Endothelial cell of umbilical vein (primary cell): Measurements from ENCODE around the gene IGSF22. TPM values are rescaled to one million over a fixed set of nuclear protein-coding genes. Genes with fewer than 3 reads are reported as not detected.

Experiments used
- BruUV-seq: library from RNA; stranded (reverse); fragments of 400-500 nt; replicated peaks from 2 replicates; lab custom pipeline; 2021; lab: Mats Ljungman, UMichigan
- CTCF ChIA-PET: fragments of 300-600, 350-600 bp; sonication (Branson Sonifier 250); formaldehyde crosslinking; loops from one replicate; lab custom pipeline; 2021; ENCODE audit warnings: antibody characterized with exemption, inconsistent platforms; lab: Charles Lee
- POLR2A ChIA-PET: fragments of 300-600, 350-600 bp; sonication (Branson Sonifier 250); formaldehyde crosslinking; loops from one replicate; lab custom pipeline; 2021; ENCODE audit warnings: antibody characterized with exemption, inconsistent platforms; lab: Charles Lee
- DNase-seq: peaks from one replicate; pipeline ENCODE4 v3.0.0-alpha.2; 2011; ENCODE audit warnings: low read depth, low spot score
- FAIRE-seq: peaks from 2 replicates; lab custom pipeline; 2011; peaks lifted over from hg19 to GRCh38; lab: Jason Lieb, UNC
- H2AFZ ChIP-seq: 2 replicates; pipeline ENCODE4 v1.6.0; 2012; ENCODE audit warnings: low read depth, low read length, control low read depth, inconsistent platforms
- H3K27ac ChIP-seq: 2 replicates; pipeline ENCODE4 v1.5.1; 2011; ENCODE audit warnings: low read depth, mild to moderate bottlenecking, control low read depth, low read length, moderate library complexity; ENCODE audit not compliant: insufficient read depth
- H3K27me3 ChIP-seq, 2 experiments: 2 replicates each; pipeline versions ENCODE4 v1.6.0 to v1.6.1; 2011; ENCODE audit warnings: low read length in 2 of 2, mixed read lengths in 1 of 2; ENCODE audit not compliant: control insufficient read depth in 2 of 2, insufficient read depth in 2 of 2
- H3K36me3 ChIP-seq, 2 experiments: 2 replicates in 1 of 2; 3 replicates in 1 of 2; pipeline ENCODE4 v1.5.1; 2011; ENCODE audit warnings: low read length in 2 of 2, mild to moderate bottlenecking in 1 of 2, moderate library complexity in 1 of 2; ENCODE audit not compliant: control insufficient read depth in 2 of 2, insufficient read depth in 2 of 2; ENCODE audit errors: extremely low read depth in 1 of 2
- H3K4me1 ChIP-seq: 3 replicates; pipeline ENCODE4 v1.5.1; 2011; ENCODE audit warnings: mild to moderate bottlenecking, low read length; ENCODE audit not compliant: control insufficient read depth, insufficient read depth; ENCODE audit errors: extremely low read depth
- H3K4me2 ChIP-seq: 2 replicates; pipeline ENCODE4 v1.6.1; 2011; ENCODE audit warnings: low read length, control low read depth, mixed read lengths; ENCODE audit not compliant: insufficient read depth
- H3K4me3 ChIP-seq, 3 experiments: fragments of 200-600 bp in 1 of 3; sonication (generic), shearing (Covaris generic) in 1 of 3; replicated peaks in 1 of 3; 2 replicates each; pipeline ENCODE4 v1.5.1; 2011 to 2016; ENCODE audit warnings: control low read depth in 3 of 3, low read length in 3 of 3, mild to moderate bottlenecking in 2 of 3, inconsistent platforms in 1 of 3, low read depth in 1 of 3, moderate library complexity in 1 of 3; ENCODE audit not compliant: insufficient read depth in 1 of 3
- H3K79me2 ChIP-seq: 2 replicates; pipeline ENCODE4 v1.6.0; 2012; ENCODE audit warnings: low read length, inconsistent platforms; ENCODE audit not compliant: control insufficient read depth, insufficient read depth
- H3K9ac ChIP-seq: replicated peaks from 2 replicates; pipeline ENCODE3; 2011; ENCODE audit warnings: low read length, control low read depth; ENCODE audit not compliant: insufficient read depth; ENCODE audit errors: extremely low read depth
- H3K9me1 ChIP-seq: replicated peaks from 3 replicates; pipeline ENCODE4 v1.6.0; 2011; ENCODE audit warnings: mild to moderate bottlenecking, low read length; ENCODE audit not compliant: control insufficient read depth, insufficient read depth; ENCODE audit errors: extremely low read depth
- H3K9me3 ChIP-seq: replicated peaks from 2 replicates; pipeline ENCODE4 v1.5.1; 2012; ENCODE audit warnings: low read length, inconsistent platforms; ENCODE audit not compliant: control insufficient read depth, insufficient read depth
- H4K20me1 ChIP-seq: replicated peaks from 2 replicates; pipeline ENCODE3; 2011; ENCODE audit warnings: mild to moderate bottlenecking, low read length; ENCODE audit not compliant: control insufficient read depth, insufficient read depth; ENCODE audit errors: extremely low read depth
- EZH2 ChIP-seq: IDR thresholded peaks from 2 replicates; pipeline ENCODE4 v1.6.1; 2012; ENCODE audit warnings: borderline replicate concordance, low read depth, mild to moderate bottlenecking, moderate library complexity, low read length, inconsistent platforms; ENCODE audit not compliant: severe bottlenecking
- FOS ChIP-seq: IDR thresholded peaks from 2 replicates; pipeline ENCODE4 v1.6.1; 2011; ENCODE audit warnings: mild to moderate bottlenecking, low read length, moderate library complexity, borderline replicate concordance; ENCODE audit not compliant: insufficient read depth
- GATA2 ChIP-seq: IDR thresholded peaks from 2 replicates; pipeline ENCODE4 v1.7.0; 2011; ENCODE audit warnings: low read depth, mild to moderate bottlenecking, moderate library complexity, mixed read lengths, low read length; ENCODE audit not compliant: insufficient read length, insufficient read depth
- JUN ChIP-seq: IDR thresholded peaks from 2 replicates; pipeline ENCODE4 v1.6.1; 2011; ENCODE audit warnings: borderline replicate concordance, low read depth; ENCODE audit not compliant: insufficient read length, insufficient read depth
- MYC ChIP-seq: IDR thresholded peaks from one replicate; pipeline ENCODE4 v1.6.1; 2011; ENCODE audit warnings: mild to moderate bottlenecking, low read depth, low read length
- POLR2A ChIP-seq: IDR thresholded peaks from 2 replicates; pipeline ENCODE4 v1.6.1; 2012; ENCODE audit warnings: low read depth, mild to moderate bottlenecking, control low read depth, low read length
- POLR2AphosphoS5 ChIP-seq: IDR thresholded peaks from 2 replicates; pipeline ENCODE4 v1.6.1; 2012; ENCODE audit warnings: low read depth, mild to moderate bottlenecking, control low read depth, low read length, moderate library complexity; ENCODE audit not compliant: insufficient read depth
- dilution Hi-C: fragments of 300-500 bp; cut with MboI; formaldehyde crosslinking; loops from one replicate; pipeline ENCODE4 v1.15.0; 2019; ENCODE audit warnings: low sequenced_read_pairs; ENCODE audit not compliant: extremely low pct_ligation_motif_present
- intact Hi-C: fragments of 100-400 bp; cut with micrococcal nuclease; formaldehyde crosslinking; loops from one replicate; pipeline ENCODE4 v1.10.0; 2022
- polyA plus RNA-seq, 4 experiments: library from polyadenylated mRNA; depleted of rRNA in 3 of 4; stranded (reverse) in 3 of 4; unstranded in 1 of 4; fragments of >200 nt; gene quantifications; 2 replicates each; pipeline versions ENCODE4 v1.2.1 to v1.2.3, GENCODE V29; 2011 to 2012; ENCODE audit warnings: missing spikeins in 1 of 4
- total RNA-seq: library from RNA; stranded (reverse); gene quantifications from 2 replicates; pipeline ENCODE4 v1.2.3, GENCODE V29; 2021
- TF ChIP-seq, protein P1 (sequence below), 2 donors: IDR thresholded peaks; 1 replicate in 1 of 2; 2 replicates in 1 of 2; pipeline ENCODE4 v1.5.1; 2011; ENCODE audit warnings: low read length in 2 of 2, mild to moderate bottlenecking in 2 of 2, moderate library complexity in 2 of 2, control low read depth in 1 of 2, inconsistent platforms in 1 of 2, low read depth in 1 of 2; ENCODE audit not compliant: insufficient read depth in 1 of 2; ENCODE audit errors: extremely low read depth in 1 of 2
- TF ChIP-seq, protein P2 (sequence below): IDR thresholded peaks from 2 replicates; pipeline ENCODE4 v1.6.1; 2011; ENCODE audit not compliant: insufficient read depth, insufficient read length

Gene IGSF22
- total and polyA plus RNA-seq, 2 donors (not counting 3 experiments of a cell fraction or from before 2014, with no cell fraction given) = not detected

DNA sequence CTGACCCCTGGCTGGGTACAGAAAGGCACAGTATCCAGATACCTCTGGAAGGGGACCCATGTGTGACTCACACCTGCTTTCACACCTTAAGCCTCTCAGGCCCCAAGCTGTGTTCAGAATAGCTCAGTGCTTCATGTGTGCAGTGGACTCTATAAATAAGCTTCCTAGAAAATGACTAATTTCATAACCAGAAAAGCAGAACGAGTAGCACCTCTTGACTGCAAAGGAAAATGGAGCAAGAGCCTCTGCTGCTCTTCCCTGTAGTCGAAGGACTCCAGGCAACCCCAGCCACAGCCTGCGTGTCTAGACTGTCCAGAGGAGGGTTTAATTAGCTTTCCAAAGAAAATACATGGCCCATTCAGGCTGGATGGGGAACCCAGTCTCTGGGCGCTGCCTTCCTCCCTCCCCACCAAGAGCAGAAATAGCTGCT is 42.5 kb upstream of the IGSF22 start:
- H3K9me1 ChIP-seq = no peaks in the 10 kb centered on the region
- BruUV-seq = no TSS peak
- H3K79me2 ChIP-seq = no peaks in the 10 kb centered on the region
- FAIRE-seq (no peak), DNase-seq (no peak)
- H3K27ac ChIP-seq = no peak overlapping the region
- H4K20me1 ChIP-seq = no peaks in the 10 kb centered on the region
- dilution Hi-C loops (no loop called here), intact Hi-C loops (loop anchor here (10.0 kb wide), 1 partner anchor 374 kb away; the partner anchor contains the start of gene LDHA)
- no peak overlapping the region for H3K9ac ChIP-seq
- no peak overlapping the region for H3K4me2 ChIP-seq
- no peaks in the 10 kb centered on the region for H3K9me3 ChIP-seq
- TF ChIP-seq GATA2 (no peak), POLR2A (no peak), JUN (no peak), POLR2AphosphoS5 (no peak), MYC (no peak), FOS (no peak), EZH2 (no peak)
- TF ChIP-seq, protein P1, sequence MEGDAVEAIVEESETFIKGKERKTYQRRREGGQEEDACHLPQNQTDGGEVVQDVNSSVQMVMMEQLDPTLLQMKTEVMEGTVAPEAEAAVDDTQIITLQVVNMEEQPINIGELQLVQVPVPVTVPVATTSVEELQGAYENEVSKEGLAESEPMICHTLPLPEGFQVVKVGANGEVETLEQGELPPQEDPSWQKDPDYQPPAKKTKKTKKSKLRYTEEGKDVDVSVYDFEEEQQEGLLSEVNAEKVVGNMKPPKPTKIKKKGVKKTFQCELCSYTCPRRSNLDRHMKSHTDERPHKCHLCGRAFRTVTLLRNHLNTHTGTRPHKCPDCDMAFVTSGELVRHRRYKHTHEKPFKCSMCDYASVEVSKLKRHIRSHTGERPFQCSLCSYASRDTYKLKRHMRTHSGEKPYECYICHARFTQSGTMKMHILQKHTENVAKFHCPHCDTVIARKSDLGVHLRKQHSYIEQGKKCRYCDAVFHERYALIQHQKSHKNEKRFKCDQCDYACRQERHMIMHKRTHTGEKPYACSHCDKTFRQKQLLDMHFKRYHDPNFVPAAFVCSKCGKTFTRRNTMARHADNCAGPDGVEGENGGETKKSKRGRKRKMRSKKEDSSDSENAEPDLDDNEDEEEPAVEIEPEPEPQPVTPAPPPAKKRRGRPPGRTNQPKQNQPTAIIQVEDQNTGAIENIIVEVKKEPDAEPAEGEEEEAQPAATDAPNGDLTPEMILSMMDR (IDR thresholded peaks at IDR 0.05; ENCODE audit: extremely low read depth in 1 of 2, insufficient read depth in 1 of 2, low read depth in 1 of 2, low read length in 2 of 2) = no peak
- TF ChIP-seq, protein P2, sequence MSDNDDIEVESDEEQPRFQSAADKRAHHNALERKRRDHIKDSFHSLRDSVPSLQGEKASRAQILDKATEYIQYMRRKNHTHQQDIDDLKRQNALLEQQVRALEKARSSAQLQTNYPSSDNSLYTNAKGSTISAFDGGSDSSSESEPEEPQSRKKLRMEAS = no peak
- H3K36me3 ChIP-seq = no peaks in the 10 kb centered on the region
- CTCF ChIA-PET = interaction anchor here (1.0 to 2.2 kb wide), 4 partner anchors 10 to 653 kb away, joined by 3 to 6 read pairs (median 4); no protein-coding TSS in a partner anchor
- no peak overlapping the region for H3K4me3 ChIP-seq
- POLR2A ChIA-PET = no interaction called here
- peaks cover 11% of the 10 kb centered on the region for H3K4me1 ChIP-seq
- H2AFZ ChIP-seq = no peak overlapping the region
- peaks cover 0 to 3% of the 10 kb centered on the region in 2 experiments for H3K27me3 ChIP-seq
